GM21423 (cell line): ENCODE data around the gene GPR146.
A peak's percentile ranks its signal among the peaks of the same experiment; 100 is the strongest.
"Not testable (repeated sequence)": the region's sequence is repeated elsewhere in the genome, so short reads cannot be mapped to it uniquely, and the experiment has no call there.

Source experiments
- ATAC-seq: cut with Tn5 transposase; IDR thresholded peaks from one replicate; pipeline ENCODE4 v1.9.1; 2021; ENCODE audit warnings: mild to moderate bottlenecking, moderate library complexity; ENCODE audit not compliant: unreplicated experiment

The GPR146 gene

GRCh38 chr7:1044189-1045068 lies at the start of gene GPR146:
Gene GPR146, plus strand, starts transcription at chr7:1044546. Its CDS starts 12,970 bp downstream, at chr7:1057516.
- peak; percentile 87 for ATAC-seq

- no peak for ATAC-seq
Observed at GRCh38 chr7:994592-995308, 49.6 kb upstream of the GPR146 start.

- no peak for ATAC-seq
Observed at GRCh38 chr7:995571-995970, 48.8 kb upstream of the GPR146 start.

- no peak for ATAC-seq
Observed at GRCh38 chr7:996079-996872, 48.1 kb upstream of the GPR146 start.

GRCh38 chr7:997404-998395 lies 46.6 kb upstream of the GPR146 start:
- ATAC-seq = no peak

- peak; percentile 8 for ATAC-seq
Observed at GRCh38 chr7:999149-999879, 45.0 kb upstream of the GPR146 start.

GRCh38 chr7:999941-1000935 lies 44.1 kb upstream of the GPR146 start:
- ATAC-seq = peak; percentile 48

GRCh38 chr7:1001069-1001770 lies 43.1 kb upstream of the GPR146 start:
- ATAC-seq = not testable (repeated sequence)

- ATAC-seq = not testable (repeated sequence)
Observed at GRCh38 chr7:1002026-1002425, 42.3 kb upstream of the GPR146 start.

GRCh38 chr7:1002445-1002844 lies 41.9 kb upstream of the GPR146 start:
- not testable (repeated sequence) for ATAC-seq

- no peak for ATAC-seq
Observed at GRCh38 chr7:1004018-1004852, 40.1 kb upstream of the GPR146 start.

- ATAC-seq = no peak
Observed at GRCh38 chr7:1005303-1005702, 39.0 kb upstream of the GPR146 start.

- ATAC-seq = no peak
Observed at GRCh38 chr7:1007901-1008300, 36.4 kb upstream of the GPR146 start.

GRCh38 chr7:1008733-1009363 lies 35.5 kb upstream of the GPR146 start:
- no peak for ATAC-seq

GRCh38 chr7:1009747-1010146 lies 34.6 kb upstream of the GPR146 start:
- no peak for ATAC-seq

GRCh38 chr7:1010226-1010625 lies 34.1 kb upstream of the GPR146 start:
- ATAC-seq = no peak
